Mucosa of descending colon (tissue), 3 donors: ENCODE results near the gene MKX. TPM values are rescaled to one million over a fixed set of nuclear protein-coding genes. Genes with fewer than 3 reads are reported as not detected.

Source experiments
- ATAC-seq: fragments of 200-7000 bp; cut with Tn5 transposase; one replicate; pipeline ENCODE4 v1.9.1; 2020; ENCODE audit warnings: mild to moderate bottlenecking, moderate library complexity
- DNase-seq, 3 donors: peaks; one replicate each; pipeline ENCODE4 v3.0.0-alpha.2; 2020
- H3K36me3 ChIP-seq: fragments of 200-600 bp; one replicate; pipeline ENCODE4 v1.8.0; 2021; ENCODE audit warnings: low read depth, mild to moderate bottlenecking
- H3K4me1 ChIP-seq: fragments of 200-600 bp; one replicate; pipeline ENCODE4 v1.8.0; 2021; ENCODE audit warnings: low read depth, mild to moderate bottlenecking
- H3K4me3 ChIP-seq: fragments of 200-600 bp; one replicate; pipeline ENCODE4 v1.8.0; 2021; ENCODE audit warnings: mild to moderate bottlenecking
- H3K9me3 ChIP-seq: fragments of 200-600 bp; one replicate; pipeline ENCODE4 v1.8.0; 2021; ENCODE audit warnings: mild to moderate bottlenecking
- intact Hi-C, 2 donors: fragments of 100-400 bp; cut with DNase I in 1 of 2; cut with micrococcal nuclease in 1 of 2; formaldehyde crosslinking; loops; one replicate each; pipeline versions ENCODE4 v1.11.0 to v1.11.1; 2022; cut with DNase I, micrococcal nuclease
- total RNA-seq, 3 donors: library from RNA; stranded (reverse); fragmentation: NEBNext Ultra II Directional in 2 of 3; extraction: Animal tissue kit (Norgen Biotek cat#: 25700) in 2 of 3; gene quantifications; one replicate each; pipeline versions ENCODE4 v1.2.1 to v1.2.4, GENCODE V29; 2021 to 2023
- TF ChIP-seq, protein P1 (sequence below): fragments of 200-600 bp; IDR thresholded peaks from one replicate; pipeline ENCODE4 v1.8.0; 2022; ENCODE audit warnings: antibody characterized with exemption, mild to moderate bottlenecking
- donor health status: DM: no; HTN: no; CAD: no; lungs with moderate emphysema.
- donor health status: DM: no; HTN: no; CAD: no.
- donor health status: DM: no; HTN: yes; CAD: no.

The MKX gene
- total RNA-seq, 3 donors from 2014 or later, result 0.26 to 4.2 (median 1.2) TPM

DNA sequence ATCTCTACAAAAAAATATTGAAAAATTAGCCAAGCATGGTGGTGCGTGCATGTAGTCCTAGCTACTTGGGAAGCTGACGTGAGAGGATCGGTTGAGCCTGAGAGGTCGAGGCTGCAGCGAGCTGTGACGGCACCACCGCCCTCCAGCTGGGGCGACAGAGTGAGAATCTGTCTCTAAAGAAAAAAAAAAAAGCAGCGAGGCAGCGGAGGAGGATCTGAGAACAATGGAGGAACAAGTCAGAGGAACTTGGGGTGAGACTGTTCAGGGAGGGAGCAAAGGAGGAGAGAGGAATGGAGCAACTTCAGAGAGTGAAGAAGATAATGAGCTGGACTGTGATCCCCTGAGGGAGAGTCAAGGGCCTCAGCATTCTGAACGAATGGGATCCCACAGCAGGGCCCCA, 85.4 kb downstream of the MKX start:
- Histone ChIP-seq H3K4me3 (no peak overlapping the region), H3K4me1 (no peaks in the 10 kb centered on the region), H3K9me3 (no peaks in the 10 kb centered on the region), H3K36me3 (no peaks in the 10 kb centered on the region)
- ATAC-seq, result peak; percentile 11
- DNase-seq, result no peak
- TF ChIP-seq, protein P1, sequence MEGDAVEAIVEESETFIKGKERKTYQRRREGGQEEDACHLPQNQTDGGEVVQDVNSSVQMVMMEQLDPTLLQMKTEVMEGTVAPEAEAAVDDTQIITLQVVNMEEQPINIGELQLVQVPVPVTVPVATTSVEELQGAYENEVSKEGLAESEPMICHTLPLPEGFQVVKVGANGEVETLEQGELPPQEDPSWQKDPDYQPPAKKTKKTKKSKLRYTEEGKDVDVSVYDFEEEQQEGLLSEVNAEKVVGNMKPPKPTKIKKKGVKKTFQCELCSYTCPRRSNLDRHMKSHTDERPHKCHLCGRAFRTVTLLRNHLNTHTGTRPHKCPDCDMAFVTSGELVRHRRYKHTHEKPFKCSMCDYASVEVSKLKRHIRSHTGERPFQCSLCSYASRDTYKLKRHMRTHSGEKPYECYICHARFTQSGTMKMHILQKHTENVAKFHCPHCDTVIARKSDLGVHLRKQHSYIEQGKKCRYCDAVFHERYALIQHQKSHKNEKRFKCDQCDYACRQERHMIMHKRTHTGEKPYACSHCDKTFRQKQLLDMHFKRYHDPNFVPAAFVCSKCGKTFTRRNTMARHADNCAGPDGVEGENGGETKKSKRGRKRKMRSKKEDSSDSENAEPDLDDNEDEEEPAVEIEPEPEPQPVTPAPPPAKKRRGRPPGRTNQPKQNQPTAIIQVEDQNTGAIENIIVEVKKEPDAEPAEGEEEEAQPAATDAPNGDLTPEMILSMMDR, result no peak
- intact Hi-C loops, result no loop called here

DNA sequence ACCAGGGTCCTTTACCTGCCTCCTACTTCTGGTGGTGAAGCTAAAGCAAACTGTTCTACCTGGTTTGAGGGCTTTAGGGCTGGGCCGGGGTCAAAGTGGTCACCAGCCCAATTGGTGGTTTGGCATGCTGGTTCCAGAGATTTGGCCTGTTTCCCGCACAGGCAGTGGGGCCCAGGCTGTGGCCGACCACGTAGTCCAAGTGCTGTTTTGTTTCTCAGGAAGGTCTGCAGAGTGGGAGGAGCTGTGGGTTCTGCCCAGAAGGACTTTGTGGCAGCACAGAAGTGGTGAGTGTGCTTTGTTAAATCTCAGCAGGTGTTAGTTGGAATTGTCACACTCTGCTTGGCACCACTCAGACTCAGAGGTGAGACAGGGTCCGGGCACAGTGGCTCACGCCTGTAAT, 85.8 kb downstream of the MKX start:
- Histone ChIP-seq H3K9me3 (no peaks in the 10 kb centered on the region), H3K36me3 (no peaks in the 10 kb centered on the region), H3K4me1 (no peaks in the 10 kb centered on the region), H3K4me3 (no peak overlapping the region)
- no peak for ATAC-seq
- TF ChIP-seq, protein P1, result no peak
- intact Hi-C loops, result loop anchor here (5.0 to 10.0 kb wide), 2 partner anchors 95 to 102 kb away; no protein-coding TSS in a partner anchor
- no peak for DNase-seq

DNA sequence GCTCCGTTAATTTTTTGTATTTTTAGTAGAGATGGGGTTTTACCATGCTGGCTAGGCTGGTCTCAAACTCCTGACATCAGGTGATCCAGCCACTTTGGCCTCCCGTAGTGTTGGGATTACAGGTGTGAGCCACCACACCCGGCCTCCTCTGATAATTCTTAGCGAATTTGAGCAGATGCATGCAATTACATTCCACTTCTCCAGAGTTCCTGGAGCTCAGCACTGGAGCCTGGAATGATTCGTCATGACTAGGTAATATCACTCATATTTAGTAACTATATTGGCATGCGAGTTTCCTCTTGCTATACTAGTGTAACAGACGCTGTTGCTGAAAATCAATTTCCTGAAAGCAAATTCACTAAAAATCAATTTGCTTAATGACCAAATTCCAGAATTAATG, 86.8 kb downstream of the MKX start:
- Histone ChIP-seq H3K9me3 (no peaks in the 10 kb centered on the region), H3K4me3 (no peak overlapping the region), H3K4me1 (no peaks in the 10 kb centered on the region), H3K36me3 (no peaks in the 10 kb centered on the region)
- intact Hi-C loops, result loop anchor here (5.0 to 10.0 kb wide), 2 partner anchors 94 to 101 kb away; no protein-coding TSS in a partner anchor
- ATAC-seq (no peak), DNase-seq (no peak)
- TF ChIP-seq, protein P1, result no peak

DNA sequence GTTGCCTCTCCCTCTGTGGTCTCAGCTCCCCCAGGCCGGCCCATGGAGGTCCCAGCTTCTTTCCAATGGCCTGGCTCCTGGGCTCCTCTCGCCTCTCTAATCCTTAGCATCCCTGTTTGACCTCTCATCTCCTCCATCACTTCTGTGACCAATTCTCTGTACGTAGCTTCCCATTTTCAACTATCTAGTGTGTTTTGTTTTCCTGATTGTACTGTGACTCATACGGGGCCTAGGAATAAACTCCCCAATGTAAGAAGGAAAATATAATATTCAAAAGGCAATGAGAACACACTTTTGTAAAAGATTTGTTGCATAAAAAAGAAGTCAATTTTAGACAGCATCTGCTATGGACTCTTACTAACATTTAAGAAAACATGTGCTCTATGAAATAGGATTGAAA, 90.3 kb downstream of the MKX start:
- ATAC-seq (no peak), DNase-seq (no peak)
- TF ChIP-seq, protein P1, result no peak
- no peaks in the 10 kb centered on the region for H3K36me3 ChIP-seq
- intact Hi-C loops, result loop anchor here (5.0 to 10.0 kb wide), 2 partner anchors 90 to 98 kb away; no protein-coding TSS in a partner anchor
- H3K4me1 ChIP-seq, result no peaks in the 10 kb centered on the region
- no peak overlapping the region for H3K4me3 ChIP-seq
- no peaks in the 10 kb centered on the region for H3K9me3 ChIP-seq

DNA sequence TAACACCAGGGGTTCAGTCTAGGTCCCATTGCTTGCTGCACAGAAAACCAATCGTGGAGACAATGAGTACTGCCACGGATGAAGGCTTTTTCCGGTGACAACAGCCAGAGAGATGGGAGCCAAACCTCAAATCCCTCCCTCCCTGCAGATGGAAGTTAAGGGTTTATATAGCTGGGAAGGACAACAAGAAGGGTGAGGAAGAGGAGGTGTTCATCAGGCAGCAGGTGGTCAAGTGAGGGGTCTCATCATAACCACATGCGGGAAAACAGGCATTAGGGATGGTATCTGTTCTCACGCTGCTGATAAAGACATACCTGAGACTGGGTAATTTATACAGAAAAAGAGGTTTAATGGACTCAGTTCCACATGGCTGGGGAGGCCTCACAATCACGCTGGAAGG, 91.3 kb downstream of the MKX start:
- no peak for ATAC-seq
- Histone ChIP-seq H3K4me1 (no peaks in the 10 kb centered on the region), H3K36me3 (no peaks in the 10 kb centered on the region), H3K4me3 (no peak overlapping the region), H3K9me3 (no peaks in the 10 kb centered on the region)
- intact Hi-C loops, result loop anchor here in 1 of 2 donors (10.0 kb wide), 1 partner anchor 89 kb away; no protein-coding TSS in a partner anchor
- DNase-seq, result no peak
- TF ChIP-seq, protein P1, result no peak
